ENCODE measurements around the gene ZNF638. TPM values are rescaled to one million over a fixed set of nuclear protein-coding genes. Genes with fewer than 3 reads are reported as not detected.

The ZNF638 gene
- total RNA-seq, 4 donors from 2014 or later = 191 to 233 (median 215) TPM

- TF ChIP-seq CTCF (IDR thresholded peaks at IDR 0.05; ENCODE audit: low read depth) = no peak
Measured at GRCh38 chr2:71466301-71467179, 135.0 kb downstream of the ZNF638 start.

GRCh38 chr2:71467180-71467815 lies 135.7 kb downstream of the ZNF638 start:
- no peak for TF ChIP-seq CTCF (IDR thresholded peaks at IDR 0.05; ENCODE audit: low read depth)

- no peak for TF ChIP-seq CTCF (IDR thresholded peaks at IDR 0.05; ENCODE audit: low read depth)
Measured at GRCh38 chr2:71468279-71469015, 136.9 kb downstream of the ZNF638 start.

GRCh38 chr2:71469403-71470398 lies 138.1 kb downstream of the ZNF638 start:
- no peak for TF ChIP-seq CTCF (IDR thresholded peaks at IDR 0.05; ENCODE audit: low read depth)

- no peak for TF ChIP-seq CTCF (IDR thresholded peaks at IDR 0.05; ENCODE audit: low read depth)
Measured at GRCh38 chr2:71471276-71471675, 139.7 kb downstream of the ZNF638 start.

GRCh38 chr2:71472019-71472418 lies 140.4 kb downstream of the ZNF638 start:
- TF ChIP-seq CTCF (IDR thresholded peaks at IDR 0.05; ENCODE audit: low read depth) = no peak

Measured in subcutaneous adipose tissue (tissue), 4 donors.